Common myeloid progenitor, CD34-positive (primary cell): ENCODE data around the gene HEBP2.

Experiments
- CTCF ChIA-PET: fragments of 350-600 bp; sonication (Branson Sonifier 250); formaldehyde crosslinking; loops from one replicate; lab custom pipeline; 2021; ENCODE audit warnings: antibody characterized with exemption; lab: Charles Lee
- POLR2A ChIA-PET: fragments of 350-600 bp; sonication (Branson Sonifier 250); formaldehyde crosslinking; loops from one replicate; lab custom pipeline; 2021; ENCODE audit warnings: antibody characterized with exemption; lab: Charles Lee
- DNase-seq, 3 donors: peaks; one replicate each; pipeline versions ENCODE4 v3.0.0 to v3.0.0-alpha.2; 2013
- H3K27ac ChIP-seq, 2 experiments: 1 replicate in 1 of 2; 2 replicates in 1 of 2; pipeline ENCODE4 v1.7.0; 2013; ENCODE audit warnings: inconsistent platforms in 2 of 2, low read length in 2 of 2, mild to moderate bottlenecking in 2 of 2, low read depth in 1 of 2, moderate library complexity in 1 of 2; ENCODE audit not compliant: severe bottlenecking in 2 of 2, insufficient read depth in 1 of 2, poor library complexity in 1 of 2
- H3K27me3 ChIP-seq, 5 experiments: replicated peaks in 2 of 5; 1 replicate in 3 of 5; 2 replicates in 2 of 5; pipeline versions ENCODE4 v1.6.1 to v1.7.0; 2013; ENCODE audit warnings: low read length in 4 of 5, mild to moderate bottlenecking in 2 of 5, moderate library complexity in 2 of 5, inconsistent platforms in 1 of 5; ENCODE audit not compliant: insufficient read depth in 5 of 5, control insufficient read depth in 4 of 5
- H3K36me3 ChIP-seq, 4 experiments: 1 replicate in 2 of 4; 2 replicates in 2 of 4; pipeline versions ENCODE4 v1.6.1 to v1.7.0; 2013; ENCODE audit warnings: low read length in 3 of 4, control low read depth in 1 of 4, mild to moderate bottlenecking in 1 of 4; ENCODE audit not compliant: control insufficient read depth in 4 of 4, insufficient read depth in 4 of 4
- H3K4me1 ChIP-seq, 4 experiments: 1 replicate in 3 of 4; 2 replicates in 1 of 4; pipeline versions ENCODE4 v1.6.1 to v1.7.1; 2013; ENCODE audit warnings: low read length in 3 of 4, mild to moderate bottlenecking in 3 of 4, control low read depth in 1 of 4, inconsistent platforms in 1 of 4, moderate library complexity in 1 of 4; ENCODE audit not compliant: control insufficient read depth in 4 of 4, insufficient read depth in 4 of 4; ENCODE audit errors: control extremely low read depth in 1 of 4
- H3K4me3 ChIP-seq, 7 experiments: 1 replicate in 4 of 7; 2 replicates in 3 of 7; pipeline versions ENCODE4 v1.5.1 to v1.7.0; 2013; ENCODE audit warnings: mild to moderate bottlenecking in 7 of 7, low read length in 6 of 7, moderate library complexity in 6 of 7, inconsistent platforms in 2 of 7, low read depth in 2 of 7, control low read depth in 1 of 7; ENCODE audit not compliant: insufficient read depth in 4 of 7, control insufficient read depth in 1 of 7; ENCODE audit errors: extremely low read depth in 1 of 7
- H3K9me3 ChIP-seq, 5 experiments: 1 replicate in 4 of 5; 2 replicates in 1 of 5; pipeline versions ENCODE4 v1.6.1 to v1.7.1; 2013; ENCODE audit warnings: low read length in 4 of 5, mild to moderate bottlenecking in 2 of 5, inconsistent platforms in 1 of 5, low read depth in 1 of 5, moderate library complexity in 1 of 5; ENCODE audit not compliant: control insufficient read depth in 4 of 5, insufficient read depth in 2 of 5; ENCODE audit errors: control extremely low read depth in 1 of 5
- WGBS: methylation state at CpG from one replicate; pipeline ENCODE4 v1.1.5; 2013; ENCODE audit not compliant: insufficient coverage; 5-methylcytosine and 5-hydroxymethylcytosine counted together

The HEBP2 gene

GRCh38 chr6:138405816-138406413 lies 1.9 kb downstream of the HEBP2 start:
- Histone ChIP-seq H3K4me1 (peaks cover 4 to 32% (median 20%) of the 10 kb centered on the region in 4 experiments), H3K36me3 (peaks cover 5 to 45% (median 30%) of the 10 kb centered on the region in 4 experiments), H3K27ac (no peak overlapping the region), H3K4me3 (peak overlapping the region in 1 of 7 experiments; percentile 81), H3K27me3 (no peaks in the 10 kb centered on the region), H3K9me3 (no peaks in the 10 kb centered on the region)
- POLR2A ChIA-PET = no interaction called here
- WGBS = no CpG with 5 or more reads among the region's 5 CpGs
- DNase-seq = peak in 1 of 3 donors; percentile 21
- CTCF ChIA-PET = interaction anchor here (0.8 to 4.5 kb wide), 9 partner anchors 11 to 290 kb away, joined by 3 to 30 read pairs (median 3); partner anchors contain the start of gene SMIM28

GRCh38 chr6:138406443-138406842 lies 2.4 kb downstream of the HEBP2 start:
- peaks cover 5 to 50% (median 33%) of the 10 kb centered on the region in 4 experiments for H3K36me3 ChIP-seq
- peaks cover 4 to 37% (median 22%) of the 10 kb centered on the region in 4 experiments for H3K4me1 ChIP-seq
- no peak overlapping the region for H3K27ac ChIP-seq
- peak; percentile 54 to 64 (median 56) for DNase-seq
- ChIA-PET CTCF (interaction anchor here (0.8 to 4.5 kb wide), 6 partner anchors 10 to 290 kb away, joined by 3 to 30 read pairs (median 4); no protein-coding TSS in a partner anchor), POLR2A (no interaction called here)
- H3K27me3 ChIP-seq = no peaks in the 10 kb centered on the region
- no peaks in the 10 kb centered on the region for H3K9me3 ChIP-seq
- peak overlapping the region in 1 of 7 experiments; percentile 81 for H3K4me3 ChIP-seq
- WGBS = 50% methylated on average over 2 of the region's 2 CpGs

DNA sequence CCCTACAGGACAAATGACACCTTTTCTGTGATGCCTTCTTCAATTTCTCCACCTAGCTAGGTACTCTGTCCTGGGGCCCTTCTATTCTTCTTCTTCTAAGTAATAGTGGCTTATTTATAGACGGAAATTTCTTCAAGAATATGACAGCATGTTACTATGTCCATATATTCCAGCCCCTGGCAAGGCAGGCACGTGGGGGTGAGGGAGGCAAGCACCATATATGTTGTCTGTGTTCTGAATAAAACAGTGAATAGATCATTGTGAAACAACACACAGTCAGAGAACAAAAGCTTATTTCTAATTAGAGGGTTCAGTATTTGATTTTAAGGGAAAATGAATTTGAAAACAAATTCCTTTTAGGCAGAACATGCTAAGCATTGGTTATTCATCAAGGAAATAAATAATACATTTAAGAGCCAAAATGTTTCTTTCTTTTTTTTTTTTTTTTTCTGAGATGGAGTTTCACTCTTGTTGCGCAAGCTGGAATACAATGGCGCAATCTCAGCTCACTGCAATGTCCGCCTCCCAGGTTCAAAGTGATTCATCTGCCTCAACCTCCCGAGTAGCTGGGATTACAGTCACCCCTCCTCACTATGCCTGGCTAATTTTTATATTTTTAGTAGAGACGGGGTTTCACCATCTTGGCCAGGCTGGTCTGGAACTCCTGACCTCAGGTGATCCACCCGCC lies 6.2 kb downstream of the HEBP2 start:
- H3K27me3 ChIP-seq = no peaks in the 10 kb centered on the region
- peak overlapping the region in 1 of 2 experiments; percentile 4 for H3K27ac ChIP-seq
- ChIA-PET POLR2A (no interaction called here), CTCF (interaction anchor here (0.7 to 1.0 kb wide), 3 partner anchors 15 to 295 kb away, joined by 3 read pairs; no protein-coding TSS in a partner anchor)
- DNase-seq = no peak
- 100% methylated on average over 2 of the region's 8 CpGs for whole genome bisulfite sequencing
- no peaks in the 10 kb centered on the region for H3K9me3 ChIP-seq
- H3K4me3 ChIP-seq = no peak overlapping the region
- H3K4me1 ChIP-seq = peaks cover under 1 to 22% (median 11%) of the 10 kb centered on the region in 4 experiments
- H3K36me3 ChIP-seq = peaks cover 20 to 85% (median 58%) of the 10 kb centered on the region in 4 experiments

- H3K27me3 ChIP-seq = no peaks in the 10 kb centered on the region
- 86% methylated on average over 5 of the region's 6 CpGs for WGBS
Measured at GRCh38 chr6:138410972-138411880, 7.2 kb downstream of the HEBP2 start.

GRCh38 chr6:138415125-138415524 lies 11.1 kb downstream of the HEBP2 start:
- no peak overlapping the region for H3K4me3 ChIP-seq
- H3K4me1 ChIP-seq = peaks cover 0 to 10% (median 4%) of the 10 kb centered on the region in 4 experiments
- no peaks in the 10 kb centered on the region for H3K27me3 ChIP-seq
- peaks cover 17 to 80% (median 48%) of the 10 kb centered on the region in 4 experiments for H3K36me3 ChIP-seq
- WGBS = 95% methylated on average over 5 of the region's 5 CpGs
- CTCF ChIA-PET = interaction anchor here (0.6 to 5.3 kb wide), 3 partner anchors 10 to 26 kb away, joined by 5 to 26 read pairs (median 5); partner anchors contain the start of gene HEBP2
- POLR2A ChIA-PET = interaction anchor here (0.6 kb wide), 1 partner anchor 135 kb away, joined by 6 read pairs; no protein-coding TSS in a partner anchor
- H3K9me3 ChIP-seq = peaks cover 0 to 11% (median 2%) of the 10 kb centered on the region in 5 experiments
- H3K27ac ChIP-seq = no peak overlapping the region
- no peak for DNase-seq

More at GRCh38 chr6:138410972-138411880, 7.2 kb downstream of the HEBP2 start:
- Histone ChIP-seq H3K36me3 (peaks cover 20 to 86% (median 58%) of the 10 kb centered on the region in 4 experiments), H3K9me3 (no peaks in the 10 kb centered on the region), H3K4me1 (peaks cover 0 to 12% (median 4%) of the 10 kb centered on the region in 4 experiments), H3K4me3 (no peak overlapping the region), H3K27ac (peak overlapping the region in 1 of 2 experiments; percentile 32)
- POLR2A ChIA-PET = no interaction called here
- CTCF ChIA-PET = interaction anchor here (0.7 to 2.3 kb wide), 2 partner anchors 14 to 18 kb away, joined by 3 to 7 read pairs; no protein-coding TSS in a partner anchor
- peak; percentile 19 to 83 (median 81) for DNase-seq

GRCh38 chr6:138416206-138416605 lies 12.2 kb downstream of the HEBP2 start:
- CTCF ChIA-PET = interaction anchor here (1.3 to 5.3 kb wide), 2 partner anchors 12 kb away, joined by 6 to 26 read pairs; partner anchors contain the start of gene HEBP2
- H3K27me3 ChIP-seq = no peaks in the 10 kb centered on the region
- peaks cover 0 to 11% (median 2%) of the 10 kb centered on the region in 5 experiments for H3K9me3 ChIP-seq
- H3K4me3 ChIP-seq = no peak overlapping the region
- peaks cover 17 to 70% (median 45%) of the 10 kb centered on the region in 4 experiments for H3K36me3 ChIP-seq
- POLR2A ChIA-PET = no interaction called here
- DNase-seq = no peak
- H3K27ac ChIP-seq = no peak overlapping the region
- peaks cover 0 to 6% (median 2%) of the 10 kb centered on the region in 4 experiments for H3K4me1 ChIP-seq
- 97% methylated on average over 4 of the region's 4 CpGs for WGBS
